HG02852 (cell line): ENCODE results near the gene CCDC70.
"Not testable (repeated sequence)": the region's sequence is repeated elsewhere in the genome, so short reads cannot be mapped to it uniquely, and the experiment has no call there.

Experiments
- ATAC-seq: cut with Tn5 transposase; IDR thresholded peaks from one replicate; pipeline ENCODE4 v1.9.1; 2021; ENCODE audit warnings: mild to moderate bottlenecking, moderate library complexity; ENCODE audit not compliant: unreplicated experiment

CCDC70 gene

GRCh38 chr13:51861723-51862300 is at the start of gene CCDC70:
TSS of gene CCDC70 (plus strand) at chr13:51861969. CDS start at chr13:51865412, 3,443 bp downstream.
- no peak for ATAC-seq

GRCh38 chr13:51814071-51814470 is 47.7 kb upstream of the CCDC70 start:
- ATAC-seq, result no peak

- ATAC-seq, result peak; percentile 76
Observed at GRCh38 chr13:51814825-51815650, 46.7 kb upstream of the CCDC70 start.

- ATAC-seq, result no peak
Observed at GRCh38 chr13:51815848-51816247, 45.9 kb upstream of the CCDC70 start.

- ATAC-seq, result no peak
Observed at GRCh38 chr13:51816604-51817249, 45.0 kb upstream of the CCDC70 start.

- no peak for ATAC-seq
Observed at GRCh38 chr13:51817717-51818116, 44.1 kb upstream of the CCDC70 start.

GRCh38 chr13:51818276-51818675 is 43.5 kb upstream of the CCDC70 start:
- ATAC-seq, result no peak

- peak; percentile 45 for ATAC-seq
Observed at GRCh38 chr13:51818781-51819511, 42.8 kb upstream of the CCDC70 start.

GRCh38 chr13:51819544-51819943 is 42.2 kb upstream of the CCDC70 start:
- no peak for ATAC-seq

GRCh38 chr13:51820016-51820597 is 41.7 kb upstream of the CCDC70 start:
- no peak for ATAC-seq

GRCh38 chr13:51821606-51822005 is 40.2 kb upstream of the CCDC70 start:
- no peak for ATAC-seq

GRCh38 chr13:51822106-51822815 is 39.5 kb upstream of the CCDC70 start:
- no peak for ATAC-seq

- ATAC-seq, result no peak
Observed at GRCh38 chr13:51823359-51823758, 38.4 kb upstream of the CCDC70 start.

GRCh38 chr13:51823863-51824262 is 37.9 kb upstream of the CCDC70 start:
- ATAC-seq, result no peak

- ATAC-seq, result not testable (repeated sequence)
Observed at GRCh38 chr13:51824712-51825111, 37.1 kb upstream of the CCDC70 start.

- no peak for ATAC-seq
Observed at GRCh38 chr13:51825165-51825592, 36.6 kb upstream of the CCDC70 start.

- no peak for ATAC-seq
Observed at GRCh38 chr13:51825681-51826254, 36.0 kb upstream of the CCDC70 start.

- no peak for ATAC-seq
Observed at GRCh38 chr13:51826606-51827005, 35.2 kb upstream of the CCDC70 start.

- no peak for ATAC-seq
Observed at GRCh38 chr13:51827254-51827653, 34.5 kb upstream of the CCDC70 start.
